Stimulated activated naive CD8-positive, alpha-beta T cell treated with anti-CD3 and anti-CD28 coated beads, Interleukin-15, Interleukin-2, amounts not matched to agents 100 ng/mL and 50 ng/mL, for 24 hours (primary cell): ENCODE results near the gene ASB12.

Source experiments
- H3K27ac Mint-ChIP-seq: one replicate; pipeline ENCODE4 v1.8.0; 2021; ENCODE audit warnings: mild to moderate bottlenecking, mixed read lengths
- H3K27me3 Mint-ChIP-seq: one replicate; pipeline ENCODE4 v1.8.0; 2021; ENCODE audit warnings: mixed read lengths
- H3K36me3 Mint-ChIP-seq: one replicate; pipeline ENCODE4 v1.8.0; 2021; ENCODE audit warnings: low read depth, mixed read lengths
- H3K4me1 Mint-ChIP-seq: one replicate; pipeline ENCODE4 v1.8.0; 2021; ENCODE audit warnings: low read depth, mixed read lengths
- H3K4me3 Mint-ChIP-seq: one replicate; pipeline ENCODE4 v1.8.0; 2021; ENCODE audit warnings: mild to moderate bottlenecking, mixed read lengths
- H3K9me3 Mint-ChIP-seq: one replicate; pipeline ENCODE4 v1.8.0; 2021; ENCODE audit warnings: mixed read lengths

The ASB12 gene

DNA sequence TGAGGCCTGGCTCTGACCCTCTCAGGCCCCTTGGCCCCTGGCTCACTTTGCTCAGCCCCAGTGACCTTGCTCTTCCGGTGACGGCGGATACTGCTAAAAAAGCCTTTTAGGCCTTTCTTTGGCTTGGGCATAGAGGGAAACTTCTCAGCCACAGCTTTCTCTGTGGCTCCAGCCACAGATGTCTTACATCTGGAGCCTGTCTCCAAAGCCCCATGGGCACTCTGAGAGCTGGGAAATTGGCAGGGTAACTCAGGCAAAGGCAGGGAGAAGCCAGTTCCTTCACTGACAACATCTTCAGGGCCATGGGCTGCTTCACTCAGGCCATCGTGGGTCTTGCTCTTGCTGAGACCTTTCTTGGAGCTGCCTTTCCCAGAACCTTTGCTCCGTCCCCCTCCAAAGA, 37.7 kb downstream of the ASB12 start:
- Mint-ChIP-seq H3K9me3 (no peaks in the 10 kb centered on the region), H3K4me1 (no peaks in the 10 kb centered on the region), H3K27me3 (no peaks in the 10 kb centered on the region), H3K27ac (no peak overlapping the region), H3K36me3 (peaks cover 13% of the 10 kb centered on the region), H3K4me3 (no peak overlapping the region)

DNA sequence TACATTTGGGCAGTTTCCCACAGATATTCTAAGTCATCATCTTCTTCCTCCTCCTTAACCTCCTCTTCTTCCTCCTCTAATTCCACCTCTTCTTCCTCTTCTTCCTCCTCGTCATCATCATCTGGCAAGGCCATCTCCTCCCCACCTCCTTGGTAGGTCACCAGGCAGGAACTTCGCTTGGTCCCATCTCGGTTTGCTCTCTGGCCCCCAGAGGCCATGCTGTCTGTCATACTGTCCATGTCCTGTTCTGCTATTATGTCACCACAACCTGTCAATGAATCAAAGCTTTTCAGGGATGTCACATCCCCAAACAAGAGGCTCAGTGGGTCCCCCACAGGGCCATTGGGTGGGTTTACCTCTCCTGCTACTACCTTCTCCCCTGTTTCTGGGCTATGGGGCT, 38.4 kb downstream of the ASB12 start:
- H3K9me3 Mint-ChIP-seq = no peaks in the 10 kb centered on the region
- no peaks in the 10 kb centered on the region for H3K4me1 Mint-ChIP-seq
- H3K36me3 Mint-ChIP-seq = peaks cover 13% of the 10 kb centered on the region
- H3K4me3 Mint-ChIP-seq = no peak overlapping the region
- H3K27ac Mint-ChIP-seq = no peak overlapping the region
- H3K27me3 Mint-ChIP-seq = no peaks in the 10 kb centered on the region

DNA sequence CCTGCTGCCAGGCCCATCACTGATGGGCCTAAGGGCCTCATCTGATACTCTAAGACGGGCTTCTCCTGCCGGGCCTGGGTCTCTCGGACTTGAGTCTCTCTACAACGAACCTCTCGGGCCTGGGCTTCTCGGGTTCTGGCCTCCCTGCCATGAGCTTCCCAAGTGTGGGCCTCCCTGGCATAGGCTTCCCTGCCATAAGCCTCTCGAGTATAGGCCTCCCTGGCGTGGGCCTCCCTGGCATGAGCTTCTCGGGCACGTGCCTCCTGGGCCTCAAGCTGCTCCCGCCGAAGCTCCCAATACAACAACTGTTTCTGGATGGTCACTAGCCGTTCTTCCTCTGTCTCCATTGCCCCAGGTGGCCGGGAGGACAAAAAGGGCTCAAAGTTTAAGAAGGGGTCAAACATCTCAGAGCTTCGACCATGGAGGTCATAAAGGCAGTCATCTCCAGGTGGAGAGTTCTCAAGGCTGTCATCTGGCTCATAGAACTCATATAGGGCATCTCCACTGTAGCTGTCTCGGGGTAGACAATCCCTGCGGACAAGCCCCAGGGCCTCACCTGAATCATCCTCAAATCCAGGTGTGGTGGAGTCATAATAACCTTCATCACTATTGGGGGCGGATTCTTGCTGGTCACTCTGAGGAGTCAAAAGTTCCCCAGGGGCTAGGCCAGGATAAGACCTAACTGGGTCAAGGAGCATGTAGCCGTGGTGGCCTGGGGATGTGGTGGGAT, 39.0 kb downstream of the ASB12 start:
- Mint-ChIP-seq H3K27me3 (no peaks in the 10 kb centered on the region), H3K36me3 (peaks cover 13% of the 10 kb centered on the region), H3K9me3 (no peaks in the 10 kb centered on the region), H3K4me1 (no peaks in the 10 kb centered on the region), H3K27ac (no peak overlapping the region), H3K4me3 (no peak overlapping the region)

DNA sequence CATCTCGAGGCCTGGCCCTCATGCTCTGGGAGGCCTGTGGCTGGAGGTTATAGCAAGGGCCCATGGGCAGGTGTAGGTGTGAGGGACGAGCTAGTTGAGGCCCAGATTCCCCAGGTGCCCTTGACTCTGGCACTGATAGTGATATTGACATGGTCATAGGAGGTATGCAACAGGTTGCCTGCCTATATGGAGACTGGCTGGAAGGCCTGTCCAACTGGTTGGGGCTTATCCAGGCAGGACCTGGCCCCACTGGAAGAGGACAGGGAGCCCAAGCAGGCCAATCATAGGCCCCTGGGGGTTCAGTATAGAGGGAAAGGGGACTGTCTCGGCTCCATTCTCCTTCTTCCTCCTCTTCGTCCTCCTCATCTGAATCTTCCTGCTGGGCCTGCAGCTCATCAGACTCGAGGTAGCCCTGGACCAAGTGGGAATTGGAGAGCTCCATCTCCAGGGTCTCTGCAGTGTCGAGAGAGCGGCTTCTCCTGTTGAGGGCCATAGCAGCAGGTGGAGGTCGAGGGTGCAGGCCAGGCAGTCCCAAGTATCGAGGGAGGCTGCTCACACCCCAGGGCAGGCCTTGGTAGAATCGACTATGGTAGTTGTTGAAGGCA, 40.2 kb downstream of the ASB12 start:
- H3K9me3 Mint-ChIP-seq = no peaks in the 10 kb centered on the region
- no peak overlapping the region for H3K27ac Mint-ChIP-seq
- H3K36me3 Mint-ChIP-seq = peaks cover 13% of the 10 kb centered on the region
- H3K4me3 Mint-ChIP-seq = no peak overlapping the region
- H3K4me1 Mint-ChIP-seq = no peaks in the 10 kb centered on the region
- no peaks in the 10 kb centered on the region for H3K27me3 Mint-ChIP-seq

DNA sequence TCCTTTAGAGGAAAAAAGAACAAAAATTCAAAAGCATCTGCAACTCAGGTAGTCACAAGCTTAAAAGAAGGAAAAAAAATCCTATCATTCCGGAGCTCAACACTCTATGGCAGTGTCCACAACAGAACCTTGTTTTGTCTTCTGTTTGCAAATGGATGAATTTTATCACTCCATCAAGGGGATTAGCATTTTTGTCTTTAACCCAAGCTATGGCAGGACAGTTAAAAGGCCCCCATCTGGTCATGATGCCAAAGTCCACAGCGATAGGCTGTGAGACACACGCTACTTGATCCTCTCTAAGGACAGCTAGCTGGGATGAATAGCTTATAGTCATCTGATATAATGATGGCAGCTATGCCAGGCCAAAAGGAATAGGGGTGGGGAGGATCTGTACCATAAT, 41.5 kb downstream of the ASB12 start:
- no peak overlapping the region for H3K4me3 Mint-ChIP-seq
- no peak overlapping the region for H3K27ac Mint-ChIP-seq
- no peaks in the 10 kb centered on the region for H3K27me3 Mint-ChIP-seq
- H3K36me3 Mint-ChIP-seq = peaks cover 13% of the 10 kb centered on the region
- H3K9me3 Mint-ChIP-seq = no peaks in the 10 kb centered on the region
- H3K4me1 Mint-ChIP-seq = no peaks in the 10 kb centered on the region

GRCh38 chrX:64187762-64188150, 42.7 kb downstream of the ASB12 start:
- no peaks in the 10 kb centered on the region for H3K4me1 Mint-ChIP-seq
- H3K36me3 Mint-ChIP-seq = peaks cover 13% of the 10 kb centered on the region
- H3K27me3 Mint-ChIP-seq = no peaks in the 10 kb centered on the region
- no peak overlapping the region for H3K27ac Mint-ChIP-seq
- H3K4me3 Mint-ChIP-seq = no peak overlapping the region
- H3K9me3 Mint-ChIP-seq = no peaks in the 10 kb centered on the region

GRCh38 chrX:64186974-64187761, 43.2 kb downstream of the ASB12 start:
- Mint-ChIP-seq H3K4me1 (no peaks in the 10 kb centered on the region), H3K9me3 (no peaks in the 10 kb centered on the region), H3K27me3 (no peaks in the 10 kb centered on the region), H3K36me3 (peaks cover 12% of the 10 kb centered on the region), H3K27ac (no peak overlapping the region), H3K4me3 (no peak overlapping the region)

GRCh38 chrX:64184396-64184795, 46.0 kb downstream of the ASB12 start:
- H3K4me3 Mint-ChIP-seq = no peak overlapping the region
- H3K9me3 Mint-ChIP-seq = no peaks in the 10 kb centered on the region
- H3K4me1 Mint-ChIP-seq = no peaks in the 10 kb centered on the region
- H3K27me3 Mint-ChIP-seq = no peaks in the 10 kb centered on the region
- H3K27ac Mint-ChIP-seq = no peak overlapping the region
- no peaks in the 10 kb centered on the region for H3K36me3 Mint-ChIP-seq

DNA sequence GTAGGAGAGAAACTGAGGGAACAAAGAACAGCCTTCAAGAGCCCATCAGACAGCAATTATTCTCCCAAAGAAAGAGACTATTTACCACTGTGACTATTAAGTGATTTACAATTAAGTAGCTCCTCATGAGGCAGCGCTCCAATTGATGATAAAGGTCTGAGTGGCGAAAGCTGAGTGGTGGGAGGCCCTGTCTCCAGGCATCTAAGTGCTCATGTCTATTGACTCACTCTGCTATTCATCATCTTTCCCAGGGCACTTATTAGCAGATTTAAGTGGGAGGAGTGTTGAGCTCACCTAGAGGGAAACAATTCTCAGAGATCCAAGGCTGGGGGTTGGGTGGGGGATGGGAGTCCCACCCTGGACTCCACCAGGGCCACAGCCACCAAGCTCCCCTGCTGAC, 48.2 kb downstream of the ASB12 start:
- H3K36me3 Mint-ChIP-seq = no peaks in the 10 kb centered on the region
- no peaks in the 10 kb centered on the region for H3K9me3 Mint-ChIP-seq
- H3K27me3 Mint-ChIP-seq = no peaks in the 10 kb centered on the region
- H3K4me3 Mint-ChIP-seq = no peak overlapping the region
- no peaks in the 10 kb centered on the region for H3K4me1 Mint-ChIP-seq
- no peak overlapping the region for H3K27ac Mint-ChIP-seq

- Mint-ChIP-seq H3K36me3 (no peaks in the 10 kb centered on the region), H3K4me3 (no peak overlapping the region), H3K4me1 (no peaks in the 10 kb centered on the region), H3K9me3 (no peaks in the 10 kb centered on the region), H3K27me3 (no peaks in the 10 kb centered on the region), H3K27ac (no peak overlapping the region)
Measured at GRCh38 chrX:64176876-64177275, 53.5 kb downstream of the ASB12 start.
